ENCODE results near the gene COL25A1. TPM values are rescaled to one million over a fixed set of nuclear protein-coding genes. Genes with fewer than 3 reads are reported as not detected.

The COL25A1 gene
- total RNA-seq, 1 experiment from 2014 or later, result not detected

- Histone ChIP-seq H4K20me1 (ENCODE audit: insufficient read depth) (no peaks in the 10 kb centered on the region; the same call in 1 of the 2 replicates), H3K79me2 (ENCODE audit: insufficient read depth, low read length) (no peaks in the 10 kb centered on the region), H3K9ac (ENCODE audit: low read length) (no peak overlapping the region), H3K4me3 (replicated peaks in 1 of 2; ENCODE audit: low read depth in 1 of 2, low read length in 2 of 2) (no peak overlapping the region), H3K27me3 (ENCODE audit: insufficient read depth, low read length) (peaks cover 63% of the 10 kb centered on the region), H2AFZ (ENCODE audit: low read depth, low read length, poor library complexity, severe bottlenecking) (no peak overlapping the region), H3K4me1 (ENCODE audit: control insufficient read depth in 1 of 2, insufficient read depth in 2 of 2, low read length in 2 of 2) (no peaks in the 10 kb centered on the region), H3K27ac (ENCODE audit: low read depth, low read length) (no peak overlapping the region), H3K9me2 (ENCODE audit: insufficient read depth) (no peaks in the 10 kb centered on the region), H3K4me2 (ENCODE audit: low read length) (no peak overlapping the region), H3K36me3 (ENCODE audit: control insufficient read depth in 1 of 2, insufficient read depth in 2 of 2, low read length in 2 of 2) (no peaks in the 10 kb centered on the region), H3K9me3 (ENCODE audit: control insufficient read depth in 1 of 2, insufficient read depth in 1 of 2, low read depth in 1 of 2, low read length in 2 of 2) (no peaks in the 10 kb centered on the region)
- ChIA-PET CTCF (no interaction called here), POLR2A (no interaction called here), RAD21 (ENCODE audit: low non-redundant PET in 1 of 2, low total read pairs in 2 of 2, uncharacterized antibody in 2 of 2, unreplicated experiment in 2 of 2) (no interaction called here)
- BruUV-seq (replicated peaks), result no TSS peak
- intact Hi-C loops (cut with micrococcal nuclease), result no loop called here
- DNase-seq (ENCODE audit: low read depth, low spot score), result no peak
- no peak for ATAC-seq
- TF ChIP-seq EGR1 (IDR thresholded peaks at IDR 0.05; ENCODE audit: low read depth), result no peak
- TF ChIP-seq SP1 (IDR thresholded peaks at IDR 0.05; ENCODE audit: low read depth), result no peak
- no peak for TF ChIP-seq RAD21 (IDR thresholded peaks at IDR 0.05; ENCODE audit: low read depth)
- TF ChIP-seq ATF3 (IDR thresholded peaks at IDR 0.05), result no peak
- TF ChIP-seq ZBTB33 (IDR thresholded peaks at IDR 0.05; ENCODE audit: extremely low read depth, insufficient replicate concordance, low read length), result no peak
- TF ChIP-seq JUND (IDR thresholded peaks at IDR 0.05), result no peak
- TF ChIP-seq REST (IDR thresholded peaks at IDR 0.05; ENCODE audit: low read depth), result no peak
- no peak for TF ChIP-seq CBX3 (IDR thresholded peaks at IDR 0.05; ENCODE audit: low read depth)
- TF ChIP-seq ELF1 (IDR thresholded peaks at IDR 0.05; ENCODE audit: borderline replicate concordance, low read depth), result no peak
- no peak for TF ChIP-seq EZH2phosphoT487 (IDR thresholded peaks at IDR 0.05; ENCODE audit: borderline replicate concordance)
- no peak for TF ChIP-seq MAX (IDR thresholded peaks at IDR 0.05)
- TF ChIP-seq YY1 (IDR thresholded peaks at IDR 0.05; ENCODE audit: extremely low read depth, insufficient replicate concordance, low read depth, low read length), result no peak
- no peak for TF ChIP-seq CEBPB (IDR thresholded peaks at IDR 0.05; ENCODE audit: low read depth)
- TF ChIP-seq POLR2A (IDR thresholded peaks at IDR 0.05; ENCODE audit: borderline replicate concordance, extremely low read depth, insufficient read depth, insufficient read length), result no peak
- TF ChIP-seq ZNF274 (IDR thresholded peaks at IDR 0.05; ENCODE audit: low read depth, low read length), result no peak
- TF ChIP-seq CTCF (IDR thresholded peaks at IDR 0.05 in 2 of 3, conservative IDR thresholded peaks at IDR 0.05 in 1 of 3; ENCODE audit: borderline replicate concordance in 1 of 3, insufficient read depth in 1 of 3, low read depth in 2 of 3, low read length in 2 of 3), result no peak
- no peak for TF ChIP-seq TCF7L2 (IDR thresholded peaks at IDR 0.05; ENCODE audit: borderline replicate concordance, extremely low read depth, insufficient read depth, insufficient read length)
- no peak for TF ChIP-seq POLR2AphosphoS5 (IDR thresholded peaks at IDR 0.05; ENCODE audit: low read depth, low read length)
- TF ChIP-seq SRF (IDR thresholded peaks at IDR 0.05; ENCODE audit: low read depth), result no peak
Measured at GRCh38 chr4:108813261-108813660, 489.2 kb downstream of the COL25A1 start.
